Keratinocyte (primary cell): ENCODE results near the gene ENTPD6. TPM values are rescaled to one million over a fixed set of nuclear protein-coding genes. Genes with fewer than 3 reads are reported as not detected.

Experiments used
- DNase-seq: peaks from one replicate; pipeline ENCODE4 v3.0.0-alpha.2; 2011; ENCODE audit warnings: low read depth, missing footprints, low spot score
- FAIRE-seq: peaks from 2 replicates; lab custom pipeline; 2011; peaks lifted over from hg19 to GRCh38; lab: Jason Lieb, UNC
- H2AFZ ChIP-seq: 2 replicates; pipeline ENCODE4 v1.6.0; 2012; ENCODE audit warnings: low read length, control low read depth, inconsistent platforms; ENCODE audit not compliant: control insufficient read depth
- H3K27ac ChIP-seq: 2 replicates; pipeline ENCODE4 v1.5.1; 2011; ENCODE audit warnings: low read length; ENCODE audit not compliant: control insufficient read depth, insufficient read depth
- H3K27me3 ChIP-seq: 3 replicates; pipeline ENCODE4 v1.6.0; 2011; ENCODE audit warnings: low read length; ENCODE audit not compliant: control insufficient read depth, insufficient read depth; ENCODE audit errors: extremely low read depth
- H3K36me3 ChIP-seq, 2 experiments: 2 replicates in 1 of 2; 3 replicates in 1 of 2; pipeline ENCODE4 v1.5.1; 2011; ENCODE audit warnings: low read length in 2 of 2, mild to moderate bottlenecking in 1 of 2; ENCODE audit not compliant: control insufficient read depth in 2 of 2, insufficient read depth in 2 of 2; ENCODE audit errors: extremely low read depth in 1 of 2
- H3K4me1 ChIP-seq: 3 replicates; pipeline ENCODE4 v1.5.1; 2011; ENCODE audit warnings: low read length; ENCODE audit not compliant: control insufficient read depth, insufficient read depth; ENCODE audit errors: extremely low read depth
- H3K4me2 ChIP-seq: 3 replicates; pipeline ENCODE4 v1.6.0; 2011; ENCODE audit warnings: low read depth, low read length; ENCODE audit not compliant: control insufficient read depth, insufficient read depth; ENCODE audit errors: extremely low read depth
- H3K4me3 ChIP-seq, 3 experiments: fragments of 200-600 bp in 1 of 3; sonication (generic) in 1 of 3; 2 replicates in 2 of 3; 3 replicates in 1 of 3; pipeline ENCODE4 v1.5.1; 2011 to 2016; ENCODE audit warnings: low read length in 3 of 3, mild to moderate bottlenecking in 3 of 3, control low read depth in 2 of 3, inconsistent platforms in 1 of 3, low read depth in 1 of 3, mixed read lengths in 1 of 3, mixed run types in 1 of 3, moderate library complexity in 1 of 3; ENCODE audit not compliant: control insufficient read depth in 2 of 3, insufficient read depth in 2 of 3; ENCODE audit errors: extremely low read depth in 1 of 3
- H3K79me2 ChIP-seq: 2 replicates; pipeline ENCODE4 v1.6.0; 2012; ENCODE audit warnings: low read length; ENCODE audit not compliant: control insufficient read depth, insufficient read depth
- H3K9ac ChIP-seq: 3 replicates; pipeline ENCODE4 v1.6.0; 2011; ENCODE audit warnings: low read length; ENCODE audit not compliant: control insufficient read depth, insufficient read depth; ENCODE audit errors: extremely low read depth
- H3K9me1 ChIP-seq: 3 replicates; pipeline ENCODE4 v1.6.0; 2011; ENCODE audit warnings: low read length; ENCODE audit not compliant: control insufficient read depth, insufficient read depth; ENCODE audit errors: extremely low read depth
- H3K9me3 ChIP-seq: 2 replicates; pipeline ENCODE4 v1.5.1; 2012; ENCODE audit warnings: low read depth, low read length; ENCODE audit not compliant: control insufficient read depth
- H4K20me1 ChIP-seq: 3 replicates; pipeline ENCODE4 v1.6.0; 2011; ENCODE audit warnings: low read length; ENCODE audit not compliant: control insufficient read depth, insufficient read depth; ENCODE audit errors: extremely low read depth
- CTCF ChIP-seq, 3 experiments: IDR thresholded peaks in 1 of 3; conservative IDR thresholded peaks in 1 of 3; optimal IDR thresholded peaks in 1 of 3; 2 replicates in 2 of 3; 3 replicates in 1 of 3; pipeline versions ENCODE3 to v1.5.1; 2011; ENCODE audit warnings: low read length in 3 of 3, mild to moderate bottlenecking in 3 of 3, moderate library complexity in 2 of 3, control low read depth in 1 of 3, inconsistent platforms in 1 of 3; ENCODE audit not compliant: insufficient read depth in 2 of 3; ENCODE audit errors: extremely low read depth in 1 of 3
- EZH2 ChIP-seq: IDR thresholded peaks from one replicate; pipeline ENCODE4 v1.6.1; 2012; ENCODE audit warnings: inconsistent platforms, mild to moderate bottlenecking, low read length, moderate library complexity
- dilution Hi-C: fragments of 300-500 bp; cut with MboI; formaldehyde crosslinking; loops from one replicate; pipeline ENCODE4 v1.7.0; 2020; ENCODE audit warnings: low sequenced_read_pairs; ENCODE audit not compliant: extremely low pct_ligation_motif_present
- polyA plus RNA-seq, 5 experiments: library from polyadenylated mRNA; depleted of rRNA in 3 of 5; stranded (reverse) in 3 of 5; stranded (forward) in 1 of 5; unstranded in 1 of 5; fragments of >200 nt; gene quantifications; 1 replicate in 1 of 5; 2 replicates in 3 of 5; 3 replicates in 1 of 5; pipeline versions ENCODE4 v1.2.1 to v1.2.3, GENCODE V29; 2011 to 2012; ENCODE audit warnings: missing spikeins in 2 of 5, low read depth in 1 of 5, low replicate concordance in 1 of 5

ENTPD6 gene
- polyA plus RNA-seq, 1 donor (not counting 4 experiments of a cell fraction or from before 2014, with no cell fraction given) = 57.8 TPM

DNA sequence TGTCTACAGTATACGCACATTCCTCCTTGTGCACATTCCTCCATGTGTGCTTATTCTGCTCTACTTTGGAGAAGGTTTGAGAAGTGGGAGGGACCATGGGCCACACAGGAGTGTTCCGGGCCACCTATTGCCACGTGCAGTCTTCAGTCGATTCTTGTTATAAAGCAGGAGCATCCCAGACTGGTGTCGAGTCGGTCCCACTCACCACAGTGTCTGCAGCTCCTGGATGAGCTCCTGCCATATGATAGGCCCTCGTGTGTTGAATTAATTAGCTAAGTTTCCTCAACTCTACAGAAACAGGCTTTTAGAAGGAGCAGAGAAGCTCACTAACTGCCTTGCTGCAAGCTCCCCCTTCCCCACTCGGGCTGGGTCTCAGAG is 22.6 kb downstream of the ENTPD6 start:
- Histone ChIP-seq H3K36me3 (peaks cover 25 to 46% of the 10 kb centered on the region in 2 experiments), H4K20me1 (no peaks in the 10 kb centered on the region), H3K4me3 (no peak overlapping the region), H3K27me3 (no peaks in the 10 kb centered on the region), H3K9ac (no peak overlapping the region), H3K79me2 (no peaks in the 10 kb centered on the region), H3K4me1 (peaks cover 8% of the 10 kb centered on the region), H2AFZ (no peak overlapping the region), H3K9me1 (no peaks in the 10 kb centered on the region), H3K27ac (no peak overlapping the region), H3K9me3 (no peaks in the 10 kb centered on the region), H3K4me2 (no peak overlapping the region)
- FAIRE-seq = no peak
- no peak for TF ChIP-seq CTCF (optimal IDR thresholded peaks at IDR 0.05 in 1 of 3, IDR thresholded peaks at IDR 0.05 in 1 of 3, conservative IDR thresholded peaks at IDR 0.05 in 1 of 3; ENCODE audit: extremely low read depth in 1 of 3, insufficient read depth in 2 of 3, low read length in 3 of 3)
- no peak for TF ChIP-seq EZH2
- DNase-seq = no peak
- dilution Hi-C loops = no loop called here

GRCh38 chr20:25218492-25218891 is 23.0 kb downstream of the ENTPD6 start:
- peaks cover 12% of the 10 kb centered on the region for H3K4me1 ChIP-seq
- H4K20me1 ChIP-seq = no peaks in the 10 kb centered on the region
- H3K9me3 ChIP-seq = no peaks in the 10 kb centered on the region
- no peak overlapping the region for H3K9ac ChIP-seq
- no peak for TF ChIP-seq EZH2
- no peak for TF ChIP-seq CTCF (optimal IDR thresholded peaks at IDR 0.05 in 1 of 3, IDR thresholded peaks at IDR 0.05 in 1 of 3, conservative IDR thresholded peaks at IDR 0.05 in 1 of 3; ENCODE audit: extremely low read depth in 1 of 3, insufficient read depth in 2 of 3, low read length in 3 of 3)
- FAIRE-seq (no peak), DNase-seq (no peak)
- H3K4me2 ChIP-seq = no peak overlapping the region
- peaks cover 22 to 43% of the 10 kb centered on the region in 2 experiments for H3K36me3 ChIP-seq
- dilution Hi-C loops = no loop called here
- no peak overlapping the region for H3K27ac ChIP-seq
- no peaks in the 10 kb centered on the region for H3K27me3 ChIP-seq
- no peak overlapping the region for H3K4me3 ChIP-seq
- H2AFZ ChIP-seq = no peak overlapping the region
- H3K9me1 ChIP-seq = no peaks in the 10 kb centered on the region
- H3K79me2 ChIP-seq = no peaks in the 10 kb centered on the region
